Tibial nerve (tissue), 4 donors: Measurements from ENCODE around the gene MOCOS. TPM values are rescaled to one million over a fixed set of nuclear protein-coding genes. Genes with fewer than 3 reads are reported as not detected.

ENCODE experiments used
- DNase-seq, 2 donors: peaks; one replicate each; pipeline ENCODE4 v3.0.0-alpha.2; 2019; ENCODE audit warnings: low spot score in 2 of 2
- H3K27ac ChIP-seq, 4 donors: fragments of 200-600 bp; sonication (generic) in 3 of 4; one replicate each; pipeline ENCODE4 v1.5.1; 2017 to 2019; ENCODE audit warnings: mild to moderate bottlenecking in 1 of 4
- H3K27me3 ChIP-seq, 2 donors: fragments of 200-600 bp; sonication (generic) in 1 of 2; one replicate each; pipeline versions ENCODE4 v1.5.1 to v1.6.0; 2017 to 2019
- H3K36me3 ChIP-seq, 3 donors: fragments of 200-600 bp; sonication (generic); one replicate each; pipeline ENCODE4 v1.5.1; 2018 to 2019
- H3K4me1 ChIP-seq, 4 donors: fragments of 200-600 bp; sonication (generic) in 3 of 4; one replicate each; pipeline ENCODE4 v1.5.1; 2017 to 2019
- H3K4me3 ChIP-seq, 4 donors: fragments of 200-600 bp; sonication (generic) in 3 of 4; one replicate each; pipeline ENCODE4 v1.5.1; 2017 to 2019; ENCODE audit warnings: mild to moderate bottlenecking in 1 of 4, moderate library complexity in 1 of 4
- H3K9me3 ChIP-seq, 4 donors: fragments of 200-600 bp; sonication (generic) in 3 of 4; one replicate each; pipeline ENCODE4 v1.5.1; 2017 to 2019
- EP300 ChIP-seq, 2 donors: sonication (generic); formaldehyde crosslinking; IDR thresholded peaks; one replicate each; pipeline ENCODE4 v1.6.1; 2017; ENCODE audit warnings: antibody characterized with exemption in 2 of 2, mild to moderate bottlenecking in 1 of 2
- POLR2A ChIP-seq, 2 donors: fragments of 450-650 bp; IDR thresholded peaks; one replicate each; pipeline ENCODE4 v1.6.1; 2017; ENCODE audit warnings: antibody characterized with exemption in 2 of 2, mild to moderate bottlenecking in 2 of 2, moderate library complexity in 2 of 2
- WGBS, 2 donors: methylation state at CpG; one replicate each; pipeline ENCODE4 v1.1.5; 2018; 5-methylcytosine and 5-hydroxymethylcytosine counted together
- total RNA-seq, 4 donors: library from RNA; depleted of rRNA; stranded (reverse); fragments of >200 nt; gene quantifications; one replicate each; pipeline ENCODE4 v1.1.0, GENCODE V29; 2016
- TF ChIP-seq, protein P1 (sequence below), 5 experiments: fragments of 200-600 bp in 3 of 5; fragments of 450-650 bp in 2 of 5; sonication (generic) in 3 of 5; IDR thresholded peaks; one replicate each; pipeline ENCODE4 v1.5.1; 2016 to 2019; ENCODE audit warnings: antibody characterized with exemption in 5 of 5, mild to moderate bottlenecking in 3 of 5, moderate library complexity in 2 of 5

Gene MOCOS
- total RNA-seq, 4 donors from 2014 or later, result 6.9 to 10.2 (median 8.9) TPM

DNA sequence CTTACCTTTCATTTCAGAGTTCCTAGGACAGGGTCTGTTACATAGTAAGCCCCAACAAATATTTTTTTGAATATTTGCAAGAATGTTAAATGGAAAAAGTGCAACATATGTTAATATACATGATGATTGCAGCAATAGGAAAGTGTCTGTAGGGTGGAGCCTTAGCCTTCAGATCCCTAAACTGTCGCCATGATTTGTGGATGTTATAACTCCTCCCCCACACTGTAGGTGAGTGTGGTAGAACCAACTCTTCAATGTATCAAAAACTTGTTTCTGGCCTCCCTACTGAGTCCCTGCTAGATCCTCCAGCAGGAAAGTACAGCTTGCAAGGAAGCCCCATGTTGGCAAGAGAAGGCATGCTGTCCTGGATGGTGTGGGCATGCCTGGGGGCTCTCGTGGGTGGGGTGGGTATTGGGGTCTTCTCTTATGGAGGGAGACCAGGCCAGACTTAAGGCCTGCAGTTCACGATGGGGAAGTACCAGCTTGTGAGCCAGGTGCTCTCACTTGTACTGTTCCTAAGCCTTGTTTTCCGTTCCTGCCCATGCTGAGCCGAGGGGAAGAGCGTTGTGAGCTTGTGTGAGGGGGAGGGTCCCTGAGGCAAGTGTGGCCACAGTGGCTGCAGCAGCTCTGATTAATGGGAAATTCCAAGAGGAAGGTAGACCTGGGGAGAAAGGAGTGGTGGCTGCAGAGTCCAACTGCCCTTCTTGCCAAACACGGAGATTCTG, 121.6 kb downstream of the MOCOS start:
- no peaks in the 10 kb centered on the region for H3K4me1 ChIP-seq
- no peak overlapping the region for H3K4me3 ChIP-seq
- no peaks in the 10 kb centered on the region for H3K9me3 ChIP-seq
- DNase-seq, result no peak
- TF ChIP-seq, protein P1, sequence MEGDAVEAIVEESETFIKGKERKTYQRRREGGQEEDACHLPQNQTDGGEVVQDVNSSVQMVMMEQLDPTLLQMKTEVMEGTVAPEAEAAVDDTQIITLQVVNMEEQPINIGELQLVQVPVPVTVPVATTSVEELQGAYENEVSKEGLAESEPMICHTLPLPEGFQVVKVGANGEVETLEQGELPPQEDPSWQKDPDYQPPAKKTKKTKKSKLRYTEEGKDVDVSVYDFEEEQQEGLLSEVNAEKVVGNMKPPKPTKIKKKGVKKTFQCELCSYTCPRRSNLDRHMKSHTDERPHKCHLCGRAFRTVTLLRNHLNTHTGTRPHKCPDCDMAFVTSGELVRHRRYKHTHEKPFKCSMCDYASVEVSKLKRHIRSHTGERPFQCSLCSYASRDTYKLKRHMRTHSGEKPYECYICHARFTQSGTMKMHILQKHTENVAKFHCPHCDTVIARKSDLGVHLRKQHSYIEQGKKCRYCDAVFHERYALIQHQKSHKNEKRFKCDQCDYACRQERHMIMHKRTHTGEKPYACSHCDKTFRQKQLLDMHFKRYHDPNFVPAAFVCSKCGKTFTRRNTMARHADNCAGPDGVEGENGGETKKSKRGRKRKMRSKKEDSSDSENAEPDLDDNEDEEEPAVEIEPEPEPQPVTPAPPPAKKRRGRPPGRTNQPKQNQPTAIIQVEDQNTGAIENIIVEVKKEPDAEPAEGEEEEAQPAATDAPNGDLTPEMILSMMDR (IDR thresholded peaks at IDR 0.05), result no peak
- TF ChIP-seq EP300 (IDR thresholded peaks at IDR 0.05) (no peak), POLR2A (IDR thresholded peaks at IDR 0.05) (no peak)
- no peaks in the 10 kb centered on the region for H3K27me3 ChIP-seq
- H3K36me3 ChIP-seq, result no peaks in the 10 kb centered on the region
- no peak overlapping the region for H3K27ac ChIP-seq
- 79 to 81% methylated on average over 7 of the region's 7 CpGs for WGBS, 2 donors

DNA sequence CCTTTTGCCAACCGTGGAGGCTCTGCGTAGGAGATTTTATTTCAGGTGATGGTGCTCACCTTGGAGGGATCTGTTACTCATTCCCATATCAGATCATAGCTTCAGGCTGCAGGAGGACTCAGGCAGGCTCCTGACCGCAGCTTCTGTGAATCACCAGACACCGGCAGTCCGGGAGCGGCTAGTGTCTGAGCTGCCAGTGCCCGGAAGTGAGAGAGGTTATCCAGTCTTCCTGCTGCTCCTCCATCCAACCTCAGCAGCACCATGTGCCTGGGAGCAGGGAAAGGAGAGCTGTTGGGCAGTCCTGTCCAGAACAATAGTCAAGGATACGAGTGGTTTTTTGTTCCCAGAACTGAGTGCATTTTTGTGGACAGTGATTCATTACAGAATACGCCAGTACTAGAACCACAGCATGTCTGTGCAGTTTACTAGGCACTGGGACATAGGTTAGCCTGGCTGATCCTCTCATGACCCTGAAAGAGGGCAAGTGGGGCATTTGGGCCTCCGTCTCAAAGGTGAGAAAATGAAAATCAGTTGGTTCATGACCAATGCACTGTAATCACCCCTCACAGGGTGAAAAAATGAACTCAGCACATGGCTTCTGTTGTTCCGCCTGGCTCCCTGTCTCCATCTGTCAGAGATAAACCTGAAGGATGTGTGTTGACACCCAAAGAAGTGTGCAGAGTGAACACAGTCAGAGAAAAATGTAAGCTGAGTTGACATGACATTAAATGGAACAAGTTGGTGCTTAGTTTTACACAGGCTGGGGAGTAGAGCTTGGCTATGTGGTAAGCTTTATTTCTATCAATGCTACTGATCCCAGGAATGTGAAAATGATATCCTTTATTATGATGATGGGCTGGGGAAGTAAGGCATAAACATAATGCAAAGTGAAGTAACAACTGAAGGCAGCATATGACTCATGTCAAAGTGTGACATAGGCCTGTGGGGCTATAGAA, 122.4 kb downstream of the MOCOS start:
- H3K36me3 ChIP-seq, result no peaks in the 10 kb centered on the region
- no peaks in the 10 kb centered on the region for H3K9me3 ChIP-seq
- no peak overlapping the region for H3K4me3 ChIP-seq
- no peak for DNase-seq
- no peak overlapping the region for H3K27ac ChIP-seq
- H3K27me3 ChIP-seq, result no peaks in the 10 kb centered on the region
- 72 to 73% methylated on average over 11 of the region's 11 CpGs for WGBS, 2 donors
- H3K4me1 ChIP-seq, result no peaks in the 10 kb centered on the region
- TF ChIP-seq, protein P1 (IDR thresholded peaks at IDR 0.05), result no peak
- TF ChIP-seq EP300 (IDR thresholded peaks at IDR 0.05) (no peak), POLR2A (IDR thresholded peaks at IDR 0.05) (no peak)

DNA sequence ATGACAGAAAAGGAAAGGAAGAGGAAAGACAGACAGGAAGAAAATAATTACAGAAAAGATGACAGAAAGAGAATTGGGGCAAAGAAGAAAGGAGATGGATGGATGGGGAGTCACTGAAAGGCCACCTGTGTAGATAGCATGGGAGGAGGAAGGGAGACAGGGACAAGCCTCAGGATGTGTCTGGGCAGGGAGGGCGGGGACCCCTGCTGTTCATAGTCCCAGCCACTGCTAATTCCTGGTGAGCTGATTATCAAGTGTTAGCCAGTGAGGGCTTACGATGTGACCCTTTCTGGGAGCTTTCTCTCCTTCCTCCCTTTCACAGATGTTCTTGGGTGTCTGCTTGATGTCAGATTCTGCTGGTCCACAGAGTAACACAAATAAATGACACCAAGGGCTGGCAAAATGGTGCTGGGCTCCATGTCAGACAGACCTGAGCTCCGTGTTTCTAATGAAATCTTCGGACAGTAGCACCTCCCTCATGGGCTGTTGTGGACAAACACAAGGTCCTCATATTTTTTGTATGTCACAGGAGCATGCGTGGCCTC, 123.8 kb downstream of the MOCOS start:
- WGBS, 2 donors, result 85 to 88% methylated on average over 5 of the region's 5 CpGs
- DNase-seq, result no peak
- TF ChIP-seq POLR2A (IDR thresholded peaks at IDR 0.05) (no peak), EP300 (IDR thresholded peaks at IDR 0.05) (no peak)
- TF ChIP-seq, protein P1 (IDR thresholded peaks at IDR 0.05), result no peak

DNA sequence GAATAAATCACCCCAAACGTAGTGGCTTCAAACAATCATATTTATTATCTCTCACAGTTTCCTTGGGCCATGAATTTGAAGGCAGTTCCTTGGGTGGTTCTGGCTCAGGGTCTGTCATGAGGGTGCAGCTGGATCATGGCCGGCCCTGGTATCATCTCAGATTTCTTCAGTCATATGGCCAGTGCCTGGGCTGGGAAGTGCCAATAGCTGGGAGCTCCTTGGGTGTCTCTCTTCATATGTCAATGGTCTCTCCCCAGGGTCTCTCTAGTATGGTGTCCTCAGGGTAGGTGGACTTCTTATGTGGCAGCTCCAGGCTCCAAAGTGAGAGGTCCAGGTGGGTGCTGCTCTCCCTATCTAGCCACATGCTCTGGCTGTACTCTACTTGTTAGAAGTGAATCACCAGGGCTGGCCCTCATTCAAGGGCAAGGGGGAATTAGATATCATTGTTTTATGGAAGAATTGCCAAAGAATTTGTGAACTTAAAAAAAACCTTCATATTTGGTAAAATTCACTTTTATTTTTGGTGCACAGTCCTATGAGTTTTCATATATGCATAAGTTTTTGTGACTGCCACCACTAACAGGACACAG, 125.6 kb downstream of the MOCOS start:
- WGBS, 2 donors, result 90 to 100% methylated on average over 2 of the region's 2 CpGs
- Histone ChIP-seq H3K4me1 (no peaks in the 10 kb centered on the region), H3K4me3 (no peak overlapping the region), H3K9me3 (peaks cover 0 to 1% (median 0%) of the 10 kb centered on the region in 4 donors), H3K36me3 (no peaks in the 10 kb centered on the region), H3K27me3 (no peaks in the 10 kb centered on the region), H3K27ac (no peak overlapping the region)
- no peak for DNase-seq
- TF ChIP-seq EP300 (IDR thresholded peaks at IDR 0.05), result no peak
- TF ChIP-seq POLR2A (IDR thresholded peaks at IDR 0.05), result no peak
- TF ChIP-seq, protein P1 (IDR thresholded peaks at IDR 0.05), result no peak

More for the DNA sequence above, 123.8 kb downstream of the MOCOS start:
- H3K36me3 ChIP-seq, result no peaks in the 10 kb centered on the region
- H3K4me1 ChIP-seq, result no peaks in the 10 kb centered on the region
- H3K4me3 ChIP-seq, result no peak overlapping the region
- H3K27me3 ChIP-seq, result no peaks in the 10 kb centered on the region
- no peaks in the 10 kb centered on the region for H3K9me3 ChIP-seq
- H3K27ac ChIP-seq, result no peak overlapping the region
